ENCODE measurements around the gene MARCHF3.

Gene MARCHF3

DNA sequence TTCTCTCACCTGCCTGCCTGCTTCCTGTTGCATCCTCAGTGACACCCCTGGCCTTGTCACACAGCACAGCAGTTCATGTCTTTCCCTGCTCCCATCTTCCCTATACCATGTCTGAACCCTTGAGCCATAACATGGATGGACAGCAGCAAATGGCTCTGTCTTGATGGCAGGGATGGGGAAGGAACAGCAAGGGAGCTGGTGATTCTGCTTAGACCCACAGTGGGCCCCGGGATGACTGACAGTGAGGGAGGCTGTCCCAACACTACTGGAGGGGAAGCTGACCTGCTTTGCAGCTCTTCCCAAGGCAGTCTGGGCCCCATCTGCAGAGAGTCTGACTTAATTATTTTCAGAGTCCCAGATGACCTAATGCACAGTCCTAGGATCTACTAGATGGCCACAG lies 48.2 kb downstream of the MARCHF3 start:
- H3K4me3 ChIP-seq (ENCODE audit: low read depth, low read length): no peak overlapping the region
- DNase-seq (ENCODE audit: low read depth): no peak
- TF ChIP-seq MYC (IDR thresholded peaks at IDR 0.05; ENCODE audit: low read depth, low read length) (no peak), POLR2A (IDR thresholded peaks at IDR 0.05; ENCODE audit: extremely low read depth, insufficient read length) (no peak)
- TF ChIP-seq, protein P1, sequence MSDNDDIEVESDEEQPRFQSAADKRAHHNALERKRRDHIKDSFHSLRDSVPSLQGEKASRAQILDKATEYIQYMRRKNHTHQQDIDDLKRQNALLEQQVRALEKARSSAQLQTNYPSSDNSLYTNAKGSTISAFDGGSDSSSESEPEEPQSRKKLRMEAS (IDR thresholded peaks at IDR 0.05; ENCODE audit: low read depth, low read length): no peak
- TF ChIP-seq, protein P2, sequence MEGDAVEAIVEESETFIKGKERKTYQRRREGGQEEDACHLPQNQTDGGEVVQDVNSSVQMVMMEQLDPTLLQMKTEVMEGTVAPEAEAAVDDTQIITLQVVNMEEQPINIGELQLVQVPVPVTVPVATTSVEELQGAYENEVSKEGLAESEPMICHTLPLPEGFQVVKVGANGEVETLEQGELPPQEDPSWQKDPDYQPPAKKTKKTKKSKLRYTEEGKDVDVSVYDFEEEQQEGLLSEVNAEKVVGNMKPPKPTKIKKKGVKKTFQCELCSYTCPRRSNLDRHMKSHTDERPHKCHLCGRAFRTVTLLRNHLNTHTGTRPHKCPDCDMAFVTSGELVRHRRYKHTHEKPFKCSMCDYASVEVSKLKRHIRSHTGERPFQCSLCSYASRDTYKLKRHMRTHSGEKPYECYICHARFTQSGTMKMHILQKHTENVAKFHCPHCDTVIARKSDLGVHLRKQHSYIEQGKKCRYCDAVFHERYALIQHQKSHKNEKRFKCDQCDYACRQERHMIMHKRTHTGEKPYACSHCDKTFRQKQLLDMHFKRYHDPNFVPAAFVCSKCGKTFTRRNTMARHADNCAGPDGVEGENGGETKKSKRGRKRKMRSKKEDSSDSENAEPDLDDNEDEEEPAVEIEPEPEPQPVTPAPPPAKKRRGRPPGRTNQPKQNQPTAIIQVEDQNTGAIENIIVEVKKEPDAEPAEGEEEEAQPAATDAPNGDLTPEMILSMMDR (IDR thresholded peaks at IDR 0.05; ENCODE audit: low read depth, low read length): no peak

DNA sequence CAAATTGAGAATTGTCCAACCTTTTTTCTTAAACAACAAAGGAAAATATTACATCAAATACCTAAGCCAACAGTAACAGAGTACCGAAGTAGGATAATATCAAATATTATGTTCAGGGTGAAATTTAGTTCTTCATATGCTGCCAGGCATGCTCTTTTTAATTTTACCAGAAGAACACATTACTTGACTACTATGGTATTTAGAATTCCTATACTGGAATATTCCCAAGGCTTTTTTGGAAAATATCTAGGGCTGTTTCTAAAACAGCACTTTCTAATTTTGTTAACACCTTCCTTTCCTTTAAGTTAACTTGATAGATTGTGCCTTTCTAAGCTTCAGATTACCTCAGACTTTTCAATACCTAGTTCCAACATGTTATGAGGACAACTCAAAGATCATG lies 48.7 kb downstream of the MARCHF3 start:
- no peak for DNase-seq (ENCODE audit: low read depth)
- no peak overlapping the region for H3K4me3 ChIP-seq (ENCODE audit: low read depth, low read length)
- TF ChIP-seq, protein P1 (IDR thresholded peaks at IDR 0.05; ENCODE audit: low read depth, low read length): no peak
- no peak for TF ChIP-seq POLR2A (IDR thresholded peaks at IDR 0.05; ENCODE audit: extremely low read depth, insufficient read length)
- no peak for TF ChIP-seq MYC (IDR thresholded peaks at IDR 0.05; ENCODE audit: low read depth, low read length)
- TF ChIP-seq, protein P2 (IDR thresholded peaks at IDR 0.05; ENCODE audit: low read depth, low read length): no peak

GRCh38 chr5:126981222-126981621 lies 49.1 kb downstream of the MARCHF3 start:
- H3K4me3 ChIP-seq (ENCODE audit: low read depth, low read length): no peak overlapping the region
- no peak for DNase-seq (ENCODE audit: low read depth)
- TF ChIP-seq, protein P1 (IDR thresholded peaks at IDR 0.05; ENCODE audit: low read depth, low read length): no peak
- TF ChIP-seq POLR2A (IDR thresholded peaks at IDR 0.05; ENCODE audit: extremely low read depth, insufficient read length) (no peak), MYC (IDR thresholded peaks at IDR 0.05; ENCODE audit: low read depth, low read length) (no peak)
- TF ChIP-seq, protein P2 (IDR thresholded peaks at IDR 0.05; ENCODE audit: low read depth, low read length): no peak

DNA sequence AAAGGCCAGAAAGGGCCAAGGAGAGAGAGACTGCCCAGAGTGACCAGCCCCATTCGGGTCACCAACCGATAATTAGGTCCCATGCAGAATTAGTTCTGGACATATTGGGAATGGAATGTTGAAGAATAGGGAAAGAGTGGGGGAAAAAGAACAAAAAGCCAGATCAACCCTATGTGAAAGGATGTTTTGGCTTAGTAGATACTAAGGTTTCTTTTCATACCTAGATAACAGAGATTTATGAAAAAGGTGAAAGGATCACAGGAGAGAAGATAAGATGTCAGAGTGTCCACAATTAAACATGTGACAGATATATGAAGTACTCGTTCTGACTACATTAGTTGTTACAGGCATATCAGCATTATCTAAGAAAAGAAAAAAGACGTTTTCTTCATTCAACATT lies 52.1 kb downstream of the MARCHF3 start:
- TF ChIP-seq MYC (IDR thresholded peaks at IDR 0.05; ENCODE audit: low read depth, low read length) (no peak), POLR2A (IDR thresholded peaks at IDR 0.05; ENCODE audit: extremely low read depth, insufficient read length) (no peak)
- TF ChIP-seq, protein P1 (IDR thresholded peaks at IDR 0.05; ENCODE audit: low read depth, low read length): no peak
- TF ChIP-seq, protein P2 (IDR thresholded peaks at IDR 0.05; ENCODE audit: low read depth, low read length): no peak
- no peak overlapping the region for H3K4me3 ChIP-seq (ENCODE audit: low read depth, low read length)
- DNase-seq (ENCODE audit: low read depth): no peak

DNA sequence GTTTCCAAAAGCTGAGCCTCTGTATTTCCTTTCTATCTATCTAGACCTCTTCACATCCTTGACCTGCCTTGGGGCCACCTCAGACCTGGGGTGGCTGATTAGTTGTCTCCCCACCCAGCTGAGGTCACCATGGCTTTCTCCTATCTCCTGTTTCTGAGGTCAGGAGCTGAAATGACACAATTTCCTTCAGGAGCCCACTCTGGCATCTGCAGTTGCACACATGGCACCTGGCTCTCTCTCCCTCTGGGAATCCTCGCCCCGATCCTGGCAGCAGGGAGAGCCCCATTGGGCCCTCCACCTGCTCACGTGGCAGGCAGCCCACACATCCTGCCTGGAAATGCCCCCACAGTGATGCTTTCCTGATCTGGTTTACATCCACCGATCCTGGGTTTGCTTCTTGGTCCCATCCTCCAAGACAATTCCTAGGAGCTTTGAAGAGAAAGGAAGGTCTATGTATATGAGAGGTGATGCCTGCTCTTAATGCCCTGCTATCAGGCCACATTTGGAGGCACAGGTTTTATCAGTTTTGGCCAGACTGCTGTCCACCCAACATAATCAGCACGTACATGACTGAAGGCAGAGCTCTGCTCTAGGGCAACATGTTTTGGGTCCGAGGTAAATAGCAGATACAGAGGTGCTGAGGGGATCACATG lies 53.7 kb downstream of the MARCHF3 start:
- no peak overlapping the region for H3K4me3 ChIP-seq (ENCODE audit: low read depth, low read length)
- no peak for DNase-seq (ENCODE audit: low read depth)
- TF ChIP-seq, protein P2 (IDR thresholded peaks at IDR 0.05; ENCODE audit: low read depth, low read length): no peak
- no peak for TF ChIP-seq POLR2A (IDR thresholded peaks at IDR 0.05; ENCODE audit: extremely low read depth, insufficient read length)
- TF ChIP-seq, protein P1 (IDR thresholded peaks at IDR 0.05; ENCODE audit: low read depth, low read length): no peak
- TF ChIP-seq MYC (IDR thresholded peaks at IDR 0.05; ENCODE audit: low read depth, low read length): no peak

Data from NB4 (cell line).